HEK293 (cell line): ENCODE data around the gene DISC1.
"Not testable (repeated sequence)": the region's sequence is repeated elsewhere in the genome, so short reads cannot be mapped to it uniquely, and the experiment has no call there.

Experiments used
- CTCF ChIA-PET: fragments of 350-600 bp; formaldehyde crosslinking; extraction: SDS; loops from one replicate; lab custom pipeline; 2021; ENCODE audit warnings: antibody characterized with exemption; lab: Yijun Ruan, JAX
- POLR2A ChIA-PET: fragments of 300-600 bp; formaldehyde crosslinking; extraction: SDS; loops from one replicate; lab custom pipeline; 2020; ENCODE audit warnings: antibody characterized with exemption, inconsistent platforms; lab: Yijun Ruan, JAX
- H3K27ac ChIP-seq: fragments of 200-500 bp; sonication (Bioruptor generic); 2 replicates; pipeline ENCODE4 v1.5.1; 2014; ENCODE audit warnings: low read depth, low read length, control low read depth, inconsistent platforms; ENCODE audit errors: extremely low read depth
- H3K36me3 ChIP-seq, 2 experiments: fragments of 200-500 bp in 1 of 2; sonication (Bioruptor generic) in 1 of 2; 1 replicate in 1 of 2; 2 replicates in 1 of 2; pipeline ENCODE4 v1.5.1; 2014 to 2017; ENCODE audit warnings: inconsistent platforms in 2 of 2, low read length in 2 of 2; ENCODE audit not compliant: control insufficient read depth in 2 of 2, insufficient read depth in 1 of 2
- H3K4me1 ChIP-seq: fragments of 200-500 bp; sonication (Bioruptor generic); 2 replicates; pipeline ENCODE4 v1.5.1; 2014; ENCODE audit warnings: mild to moderate bottlenecking, low read length, inconsistent platforms; ENCODE audit not compliant: control insufficient read depth, insufficient read depth
- H3K4me3 ChIP-seq: 2 replicates; pipeline ENCODE4 v1.5.1; 2011; ENCODE audit warnings: low read depth, mild to moderate bottlenecking, control low read depth, low read length, moderate library complexity
- H3K9me3 ChIP-seq: fragments of 200-500 bp; sonication (Bioruptor generic); 2 replicates; pipeline ENCODE4 v1.5.1; 2014; ENCODE audit warnings: low read depth, low read length, inconsistent platforms; ENCODE audit not compliant: control insufficient read depth, insufficient read depth
- KLF10 ChIP-seq: fragments of 450-650 bp; IDR thresholded peaks from 2 replicates; pipeline ENCODE4 v1.5.1; 2018; ENCODE audit warnings: missing biosample characterization, mild to moderate bottlenecking, missing genetic modification characterization
- KLF7 ChIP-seq: fragments of 450-650 bp; formaldehyde crosslinking; IDR thresholded peaks from 2 replicates; pipeline ENCODE4 v1.5.1; 2016; ENCODE audit warnings: missing biosample characterization, missing genetic modification characterization, borderline replicate concordance
- SCRT1 ChIP-seq: fragments of 450-650 bp; formaldehyde crosslinking; IDR thresholded peaks from 2 replicates; pipeline ENCODE4 v1.5.1; 2016; ENCODE audit warnings: missing biosample characterization, missing genetic modification characterization, borderline replicate concordance
- SP2 ChIP-seq: fragments of 450-650 bp; formaldehyde crosslinking; IDR thresholded peaks from 2 replicates; pipeline ENCODE4 v1.5.1; 2016; ENCODE audit warnings: missing biosample characterization, missing genetic modification characterization
- SP7 ChIP-seq: fragments of 450-650 bp; formaldehyde crosslinking; IDR thresholded peaks from 2 replicates; pipeline ENCODE4 v1.5.1; 2016; ENCODE audit warnings: missing biosample characterization, missing genetic modification characterization
- TRIM28 ChIP-seq: IDR thresholded peaks from 2 replicates; pipeline ENCODE4 v1.6.1; 2011; ENCODE audit warnings: low read length, control low read depth, borderline replicate concordance
- ZFP41 ChIP-seq: fragments of 450-650 bp; formaldehyde crosslinking; IDR thresholded peaks from 2 replicates; pipeline ENCODE4 v1.5.1; 2016; ENCODE audit warnings: missing biosample characterization, missing genetic modification characterization, borderline replicate concordance
- ZNF112 ChIP-seq: fragments of 450-650 bp; formaldehyde crosslinking; IDR thresholded peaks from 2 replicates; pipeline ENCODE4 v1.5.0; 2017; ENCODE audit warnings: missing biosample characterization, missing genetic modification characterization
- ZNF140 ChIP-seq: fragments of 450-650 bp; formaldehyde crosslinking; IDR thresholded peaks from 2 replicates; pipeline ENCODE4 v1.5.1; 2016; ENCODE audit warnings: missing biosample characterization, missing genetic modification characterization
- ZNF146 ChIP-seq: fragments of 450-650 bp; formaldehyde crosslinking; IDR thresholded peaks from 2 replicates; pipeline ENCODE4 v1.5.1; 2016; ENCODE audit warnings: missing biosample characterization, missing genetic modification characterization
- ZNF423 ChIP-seq: fragments of 450-650 bp; formaldehyde crosslinking; IDR thresholded peaks from 2 replicates; pipeline ENCODE4 v1.5.1; 2016; ENCODE audit warnings: missing biosample characterization, missing genetic modification characterization
- ZNF449 ChIP-seq: fragments of 450-650 bp; formaldehyde crosslinking; IDR thresholded peaks from 2 replicates; pipeline ENCODE4 v1.5.1; 2017; ENCODE audit warnings: missing biosample characterization, mild to moderate bottlenecking, missing genetic modification characterization, moderate library complexity
- ZNF473 ChIP-seq: fragments of 450-650 bp; formaldehyde crosslinking; IDR thresholded peaks from 2 replicates; pipeline ENCODE4 v1.5.1; 2017; ENCODE audit warnings: missing biosample characterization, missing genetic modification characterization
- ZNF580 ChIP-seq: fragments of 450-650 bp; formaldehyde crosslinking; IDR thresholded peaks from 2 replicates; pipeline ENCODE4 v1.5.1; 2016; ENCODE audit warnings: missing biosample characterization, missing genetic modification characterization
- ZNF701 ChIP-seq: fragments of 450-650 bp; formaldehyde crosslinking; IDR thresholded peaks from 2 replicates; pipeline ENCODE4 v1.5.1; 2016; ENCODE audit warnings: missing biosample characterization, missing genetic modification characterization
- ZSCAN16 ChIP-seq: fragments of 450-650 bp; formaldehyde crosslinking; IDR thresholded peaks from 2 replicates; pipeline ENCODE4 v1.5.1; 2016; ENCODE audit warnings: missing biosample characterization, missing genetic modification characterization
- TF ChIP-seq, protein P1 (sequence below): fragments of 450-650 bp; formaldehyde crosslinking; IDR thresholded peaks from 2 replicates; pipeline ENCODE4 v1.5.1; 2017; ENCODE audit warnings: missing biosample characterization, missing genetic modification characterization
- TF ChIP-seq, protein P2 (sequence below): fragments of 450-650 bp; formaldehyde crosslinking; IDR thresholded peaks from 2 replicates; pipeline ENCODE4 v1.5.1; 2017; ENCODE audit warnings: missing biosample characterization, missing genetic modification characterization

The DISC1 gene

GRCh38 chr1:231969076-231969475, 342.5 kb downstream of the DISC1 start (continued):
- TF ChIP-seq, protein P1, sequence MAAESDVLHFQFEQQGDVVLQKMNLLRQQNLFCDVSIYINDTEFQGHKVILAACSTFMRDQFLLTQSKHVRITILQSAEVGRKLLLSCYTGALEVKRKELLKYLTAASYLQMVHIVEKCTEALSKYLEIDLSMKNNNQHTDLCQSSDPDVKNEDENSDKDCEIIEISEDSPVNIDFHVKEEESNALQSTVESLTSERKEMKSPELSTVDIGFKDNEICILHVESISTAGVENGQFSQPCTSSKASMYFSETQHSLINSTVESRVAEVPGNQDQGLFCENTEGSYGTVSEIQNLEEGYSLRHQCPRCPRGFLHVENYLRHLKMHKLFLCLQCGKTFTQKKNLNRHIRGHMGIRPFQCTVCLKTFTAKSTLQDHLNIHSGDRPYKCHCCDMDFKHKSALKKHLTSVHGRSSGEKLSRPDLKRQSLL (tag by site-specific recombination) = 0 out of 2 replicates have a peak, but pooled peaks have one; percentile 30
- TF ChIP-seq SCRT1 (tag by site-specific recombination) = peak; percentile 42; the same call in 1 of the 2 replicates

- H3K36me3 ChIP-seq, H3K4me1 ChIP-seq, H3K4me3 ChIP-seq, H3K9me3 ChIP-seq, POLR2A ChIA-PET, H3K27ac ChIP-seq: not testable (repeated sequence)
- TF ChIP-seq ZNF580 (peak; percentile 62; the same call in 1 of the 2 replicates), ZNF146 (tag by site-specific recombination) (peak; percentile 96)
- CTCF ChIA-PET = interaction anchor here (0.6 to 1.0 kb wide), 2 partner anchors 11 to 13 kb away, joined by 3 read pairs; no protein-coding TSS in a partner anchor
These were observed 343.2 kb downstream of the DISC1 start for GRCh38 chr1:231969761-231970160.

- H3K9me3 ChIP-seq = no peaks in the 10 kb centered on the region
- H3K4me3 ChIP-seq = no peak overlapping the region
- ChIA-PET POLR2A (no interaction called here), CTCF (interaction anchor here (1.1 kb wide), 1 partner anchor 41 kb away, joined by 4 read pairs; no protein-coding TSS in a partner anchor)
- H3K27ac ChIP-seq = no peak overlapping the region
- no peak for TF ChIP-seq ZNF701 (tag by site-specific recombination)
- TF ChIP-seq KLF7 (tag by site-specific recombination) = no peak
- no peak for TF ChIP-seq KLF10
- TF ChIP-seq ZNF140 (tag by site-specific recombination) = no peak
- no peak for TF ChIP-seq ZNF112
- no peak for TF ChIP-seq ZNF423 (tag by site-specific recombination)
- no peak for TF ChIP-seq SP2 (tag by site-specific recombination)
- no peak for TF ChIP-seq ZSCAN16
- no peak for TF ChIP-seq ZFP41 (tag by site-specific recombination)
- no peak for TF ChIP-seq ZNF473 (tag by site-specific recombination)
- H3K36me3 ChIP-seq = no peaks in the 10 kb centered on the region
- H3K4me1 ChIP-seq = peaks cover 10% of the 10 kb centered on the region; the same call in 1 of the 2 replicates
These were observed 344.1 kb downstream of the DISC1 start for GRCh38 chr1:231970684-231971083.

DNA sequence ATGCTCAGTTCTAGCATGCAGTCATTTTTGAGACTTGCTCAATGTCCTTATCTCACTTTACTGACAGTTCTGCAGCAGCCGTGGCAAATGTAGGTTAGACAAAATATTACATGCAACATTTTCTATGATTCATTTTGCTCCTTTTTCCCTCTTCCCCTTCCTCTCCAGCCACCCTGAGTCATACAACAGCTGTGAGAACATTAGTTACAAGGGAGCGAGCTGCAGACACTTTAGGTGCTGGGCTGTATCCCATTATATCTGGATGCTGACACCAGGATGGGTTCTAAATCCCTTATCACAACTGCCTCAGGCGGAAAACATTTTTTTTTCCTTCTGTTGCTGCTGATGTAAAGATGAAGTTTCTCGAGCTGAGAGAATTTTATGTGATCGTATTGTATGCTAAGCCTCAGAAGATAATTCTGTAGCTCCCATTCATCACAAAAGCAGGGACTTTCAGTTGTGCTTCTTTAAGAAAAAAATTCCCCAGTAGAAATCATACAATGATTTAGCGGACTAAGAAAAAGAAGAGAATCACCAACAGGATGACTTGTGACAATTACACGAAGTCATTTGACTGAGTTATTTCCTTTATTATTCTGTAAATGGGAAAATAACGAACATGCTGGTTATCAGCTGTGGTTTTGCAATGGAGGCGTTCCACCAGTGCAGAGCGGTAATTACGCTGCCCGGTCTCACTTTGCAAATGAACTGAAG, 345.0 kb downstream of the DISC1 start:
- no peak overlapping the region for H3K27ac ChIP-seq
- ChIA-PET CTCF (interaction anchor here (0.9 to 2.2 kb wide), 3 partner anchors 11 to 104 kb away, joined by 3 to 7 read pairs (median 4); no protein-coding TSS in a partner anchor), POLR2A (no interaction called here)
- TF ChIP-seq ZNF449 (tag by site-specific recombination) (no peak), TRIM28 (peak; percentile 31; the same call in 1 of the 2 replicates), SP7 (tag by site-specific recombination) (peak; percentile 97)
- TF ChIP-seq, protein P2, sequence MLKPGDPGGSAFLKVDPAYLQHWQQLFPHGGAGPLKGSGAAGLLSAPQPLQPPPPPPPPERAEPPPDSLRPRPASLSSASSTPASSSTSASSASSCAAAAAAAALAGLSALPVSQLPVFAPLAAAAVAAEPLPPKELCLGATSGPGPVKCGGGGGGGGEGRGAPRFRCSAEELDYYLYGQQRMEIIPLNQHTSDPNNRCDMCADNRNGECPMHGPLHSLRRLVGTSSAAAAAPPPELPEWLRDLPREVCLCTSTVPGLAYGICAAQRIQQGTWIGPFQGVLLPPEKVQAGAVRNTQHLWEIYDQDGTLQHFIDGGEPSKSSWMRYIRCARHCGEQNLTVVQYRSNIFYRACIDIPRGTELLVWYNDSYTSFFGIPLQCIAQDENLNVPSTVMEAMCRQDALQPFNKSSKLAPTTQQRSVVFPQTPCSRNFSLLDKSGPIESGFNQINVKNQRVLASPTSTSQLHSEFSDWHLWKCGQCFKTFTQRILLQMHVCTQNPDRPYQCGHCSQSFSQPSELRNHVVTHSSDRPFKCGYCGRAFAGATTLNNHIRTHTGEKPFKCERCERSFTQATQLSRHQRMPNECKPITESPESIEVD (tag by site-specific recombination) = peak; percentile 53
- H3K4me3 ChIP-seq = no peak overlapping the region
- H3K9me3 ChIP-seq = no peaks in the 10 kb centered on the region
- no peaks in the 10 kb centered on the region for H3K36me3 ChIP-seq
- H3K4me1 ChIP-seq = peaks cover 10% of the 10 kb centered on the region; the same call in 1 of the 2 replicates
